Endometrial microvascular endothelial cells (primary cell): ENCODE measurements around the gene GZF1. TPM values are rescaled to one million over a fixed set of nuclear protein-coding genes. Genes with fewer than 3 reads are reported as not detected.
"Not testable (repeated sequence)": the region's sequence is repeated elsewhere in the genome, so short reads cannot be mapped to it uniquely, and the experiment has no call there.

ENCODE experiments used
- in situ Hi-C: cut with HindIII; loops from 2 replicates; pipeline ENCODE4 v1.10.0; 2017; ENCODE audit warnings: low sequenced_read_pairs, low pct_unique_long_range_greater_than_20kb; ENCODE audit errors: inconsistent ontology term
- total RNA-seq: library from RNA; depleted of rRNA; stranded (reverse); fragments of >200 nt; gene quantifications from one replicate; pipeline ENCODE4 v1.2.3, GENCODE V29; 2015; ENCODE audit errors: inconsistent ontology term

Gene GZF1
- total RNA-seq, 1 donor from 2014 or later, result 10.9 TPM

DNA sequence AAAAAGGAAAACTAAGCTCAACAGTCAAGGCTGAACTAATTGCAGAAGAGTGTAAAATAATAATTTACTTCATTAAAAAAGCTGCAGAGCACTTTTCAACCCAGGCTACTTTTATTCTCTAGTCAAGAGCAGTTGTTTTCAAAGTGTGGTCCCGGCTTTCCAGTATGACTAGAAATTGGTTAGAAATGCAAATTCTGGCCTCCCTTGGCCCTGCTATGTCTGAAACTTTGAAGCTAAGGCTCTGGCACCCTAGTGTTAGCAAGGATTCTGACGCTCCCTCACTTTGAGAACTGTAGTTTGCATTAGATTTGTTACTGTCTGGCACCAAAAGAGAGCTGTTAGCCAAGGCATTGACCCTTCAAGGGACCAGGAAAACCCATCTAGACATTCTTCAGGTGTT lies 20.9 kb upstream of the GZF1 start:
- in situ Hi-C loops, result no loop called here

DNA sequence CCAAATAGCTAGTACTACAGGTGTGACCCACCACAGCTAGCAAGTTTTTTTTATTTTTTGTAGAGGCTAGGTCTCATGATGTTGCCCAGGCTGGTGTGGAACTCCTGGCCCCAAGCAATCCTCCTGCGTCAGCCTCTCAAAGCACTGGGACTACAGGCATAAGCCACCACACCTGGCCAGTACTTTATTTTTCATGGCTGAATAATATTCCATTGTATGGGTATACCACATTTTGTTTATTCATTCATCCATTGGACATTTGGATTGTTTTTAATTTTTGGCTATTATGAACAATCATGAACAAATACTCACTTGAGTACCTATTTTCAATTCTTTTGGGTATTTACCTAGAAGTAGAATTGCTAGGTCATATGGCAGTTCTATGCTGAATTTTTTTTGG lies 18.4 kb upstream of the GZF1 start:
- in situ Hi-C loops, result no loop called here

DNA sequence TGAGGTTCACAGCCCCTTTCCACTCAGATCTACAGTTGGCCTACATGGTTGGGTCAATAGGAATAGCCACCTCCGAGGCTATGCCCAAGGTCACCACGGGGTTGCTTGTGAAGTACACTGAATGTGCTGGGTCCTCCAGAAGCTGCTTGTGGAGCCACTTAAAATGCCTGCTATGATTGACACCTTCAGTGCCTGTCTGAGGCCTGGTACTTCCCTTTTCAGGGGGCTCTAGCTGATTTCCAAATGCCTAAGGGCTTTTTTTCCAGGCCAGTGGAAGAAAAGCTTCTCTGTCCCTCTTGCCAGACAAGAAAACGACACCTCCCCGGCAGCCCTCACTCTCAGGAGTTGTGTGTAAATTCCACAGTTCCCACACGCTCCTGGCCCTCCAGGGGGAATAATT lies 17.6 kb upstream of the GZF1 start:
- in situ Hi-C loops, result no loop called here

DNA sequence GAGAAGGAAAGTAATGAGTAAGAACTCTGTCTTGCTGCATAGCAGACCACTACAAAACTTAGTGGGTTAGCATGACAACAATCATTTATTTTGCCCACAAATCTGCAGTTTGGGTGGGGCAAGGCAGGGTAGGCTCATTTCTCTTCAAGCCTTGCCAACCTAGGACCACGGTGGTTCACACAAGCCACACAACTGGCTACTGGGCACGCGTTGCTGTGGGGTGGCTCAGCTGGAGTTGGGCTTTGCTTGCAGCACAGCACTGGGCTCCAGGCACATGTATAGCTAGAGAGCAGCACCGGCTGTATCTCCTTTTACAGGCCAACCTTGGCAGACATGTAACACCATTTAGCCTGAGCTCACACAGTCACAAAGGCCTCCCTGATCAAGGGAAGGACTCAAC lies 16.0 kb upstream of the GZF1 start:
- in situ Hi-C loops, result no loop called here

DNA sequence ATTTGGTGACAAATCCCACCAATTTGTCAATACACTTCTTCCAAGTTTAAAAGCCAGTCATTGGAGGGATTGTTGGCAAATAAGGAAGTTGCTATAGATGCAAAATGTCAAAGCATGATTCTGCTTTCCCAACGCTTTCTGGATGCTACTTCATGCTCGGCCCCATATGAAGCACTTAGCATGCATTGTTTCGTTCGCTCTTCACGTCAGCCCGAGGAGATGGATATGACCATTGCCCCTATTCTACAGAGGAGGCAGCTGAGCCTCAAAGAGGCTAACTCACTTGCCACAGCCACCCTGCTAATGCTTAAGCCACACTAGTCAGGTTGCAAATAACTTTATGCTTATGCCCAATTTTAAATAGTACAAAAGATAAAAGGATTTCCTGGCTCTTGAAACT lies 14.2 kb upstream of the GZF1 start:
- in situ Hi-C loops, result no loop called here

DNA sequence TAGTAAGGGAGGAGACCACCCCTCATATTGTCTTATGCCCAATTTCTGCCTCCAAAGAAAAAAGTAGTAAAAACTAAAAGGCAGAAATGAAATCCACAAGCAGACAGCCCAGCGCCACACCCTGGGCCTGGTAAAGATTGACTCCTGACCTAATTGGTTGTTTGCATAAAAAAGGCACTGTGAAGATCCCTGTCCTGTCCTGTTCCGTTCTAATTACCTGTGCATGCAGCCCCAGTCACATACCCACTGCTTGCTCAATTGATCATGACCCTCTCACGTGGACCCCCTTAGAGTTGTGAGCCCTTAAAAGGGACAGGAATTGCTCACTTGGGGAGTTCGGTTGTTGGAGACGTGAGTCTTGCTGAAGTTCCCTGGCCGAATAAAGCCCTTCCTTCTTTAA lies 13.5 kb upstream of the GZF1 start:
- in situ Hi-C loops, result not testable (repeated sequence)

DNA sequence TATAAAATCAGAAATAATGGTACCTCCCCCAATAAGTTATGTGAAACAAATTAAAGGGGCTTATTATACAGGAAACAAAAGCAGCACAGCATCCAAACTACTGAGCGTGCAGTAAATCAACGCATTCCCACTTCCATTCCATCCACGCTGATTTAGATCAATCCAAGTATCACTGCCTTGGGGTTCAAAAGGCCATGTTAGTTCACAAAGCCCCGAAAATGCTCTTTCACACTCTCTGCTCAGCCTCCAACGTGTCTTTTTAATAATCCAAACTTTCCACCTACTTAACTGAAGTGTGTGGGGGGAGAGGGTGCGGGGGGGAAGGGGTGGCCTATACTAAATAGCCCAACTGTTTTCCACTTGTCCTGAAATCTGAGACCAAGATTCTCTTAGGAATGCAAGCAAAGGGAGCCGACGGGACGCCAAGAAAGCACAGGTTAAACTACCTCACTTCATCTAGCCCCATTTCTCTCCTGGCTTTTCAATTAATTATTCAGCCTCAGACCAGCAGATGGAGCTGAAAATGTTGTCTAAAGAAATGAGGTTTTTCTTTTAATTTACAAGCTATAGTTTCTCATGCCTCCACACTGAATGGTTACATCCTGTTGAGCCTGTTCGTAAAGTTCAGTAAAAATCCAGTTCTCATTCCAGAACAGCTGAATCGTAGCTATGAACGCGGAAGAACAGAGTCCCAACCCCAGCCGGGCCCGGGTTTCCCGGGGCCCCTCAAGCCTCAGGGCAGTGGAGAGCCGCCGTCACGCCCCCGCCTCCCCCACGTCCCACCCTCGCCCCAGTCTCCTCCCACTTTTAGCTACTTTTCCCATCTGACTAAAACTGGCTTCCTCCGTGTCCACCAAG lies 12.4 kb upstream of the GZF1 start:
- in situ Hi-C loops, result no loop called here

DNA sequence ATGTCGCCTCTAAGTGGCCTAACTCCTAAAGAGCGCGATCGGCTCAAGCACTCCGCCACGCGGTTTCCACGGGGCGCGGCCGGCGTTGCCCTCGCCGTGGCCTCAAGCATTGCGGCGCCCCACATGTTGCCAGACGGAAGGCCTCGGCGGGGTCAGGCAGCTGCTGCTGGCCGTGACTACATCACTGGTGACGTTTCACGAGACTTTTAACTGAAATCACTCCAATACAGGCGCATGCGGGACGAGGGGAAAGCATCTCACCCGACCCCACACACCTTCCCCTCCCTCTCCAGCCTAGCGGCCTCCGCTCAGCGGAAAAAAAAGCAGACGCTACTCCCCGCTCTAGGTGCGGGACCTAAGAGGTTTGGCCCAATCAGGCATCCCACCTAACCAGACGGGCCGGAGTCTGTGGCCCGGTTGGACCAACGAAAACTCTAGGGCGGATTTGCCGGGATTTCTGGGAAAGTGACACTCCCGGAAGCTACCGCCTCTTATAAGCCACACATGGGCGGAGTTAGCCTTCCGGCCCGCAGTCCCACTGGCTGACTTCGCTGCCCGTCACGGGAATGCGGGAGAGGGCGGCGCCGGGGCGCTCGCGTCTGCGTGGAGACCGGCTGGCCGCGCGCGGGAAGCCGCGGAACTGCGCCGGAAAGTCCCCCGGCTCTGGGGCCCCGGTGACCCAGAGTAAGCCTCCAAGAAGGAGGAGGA lies 11.6 kb upstream of the GZF1 start, which contains the start of gene NXT1:
Gene NXT1 (plus strand): TSS at position 596 of the 708 bp plus-strand sequence. CDS start 3,251 bp downstream, outside the sequence.
- in situ Hi-C loops, result no loop called here

DNA sequence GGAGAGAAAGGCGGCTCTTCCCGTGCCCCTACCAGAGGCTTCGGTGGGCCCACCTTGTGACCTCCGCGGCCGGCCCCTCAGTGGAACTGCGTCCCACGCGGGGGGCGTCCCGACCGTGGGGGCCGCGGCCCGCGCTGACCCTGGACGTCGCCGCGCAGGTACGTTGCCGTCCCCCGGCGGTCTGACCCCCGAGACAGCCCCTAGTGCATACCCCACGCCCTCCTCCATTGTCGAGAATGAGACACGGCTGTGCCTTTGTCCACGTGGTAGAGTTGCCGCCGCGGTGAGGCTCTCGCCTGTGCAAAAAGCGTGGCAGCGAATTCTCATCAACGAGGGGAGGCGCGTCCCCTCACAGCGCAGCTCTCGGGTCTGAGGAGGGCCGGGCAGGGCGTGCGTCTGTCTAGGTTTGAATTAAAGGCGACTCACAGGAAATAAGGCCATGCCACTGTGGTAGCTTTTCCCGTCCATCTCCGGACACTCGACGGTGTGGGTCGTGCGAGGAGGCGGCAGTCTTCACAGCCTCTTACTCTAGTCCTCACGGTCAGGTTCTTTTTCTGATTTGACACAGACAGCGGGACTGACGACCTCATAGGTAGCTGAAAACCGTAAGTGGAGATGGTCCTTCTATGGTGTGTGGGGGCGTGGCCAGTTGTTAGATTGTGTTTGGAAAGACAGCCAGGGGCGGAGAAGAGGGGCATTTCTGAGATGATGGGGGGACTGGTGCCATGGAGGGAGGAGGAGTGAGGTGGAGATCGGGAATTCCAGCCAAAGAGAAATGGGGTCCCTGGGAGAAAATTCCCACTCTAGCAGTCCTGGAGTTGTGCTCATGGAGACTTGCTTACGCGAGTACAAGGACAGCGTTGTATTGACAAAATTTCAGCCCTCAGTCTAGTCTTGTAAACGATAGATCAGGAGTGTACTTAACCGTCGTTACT lies 10.8 kb upstream of the GZF1 start:
- in situ Hi-C loops, result no loop called here

DNA sequence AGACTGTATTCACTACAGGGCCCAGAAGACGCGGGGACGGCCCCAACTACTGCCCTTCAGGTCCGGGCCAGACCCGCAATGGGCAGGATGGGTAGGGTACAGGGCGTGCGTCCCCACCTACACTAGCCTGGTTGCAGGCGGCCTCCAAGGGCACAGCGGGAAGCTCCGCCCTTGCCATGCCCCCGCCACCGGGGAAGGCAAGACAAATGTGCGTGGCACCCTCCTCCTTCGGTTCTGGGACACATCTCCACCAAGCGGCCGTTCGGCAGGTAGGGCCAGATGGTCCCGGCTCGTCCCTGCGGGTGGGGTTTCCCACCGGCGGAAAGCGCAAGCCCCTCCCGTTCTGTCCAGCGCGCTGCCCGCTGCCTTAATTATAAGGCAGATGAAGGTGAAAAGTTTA lies 5.8 kb upstream of the GZF1 start:
- in situ Hi-C loops, result no loop called here

DNA sequence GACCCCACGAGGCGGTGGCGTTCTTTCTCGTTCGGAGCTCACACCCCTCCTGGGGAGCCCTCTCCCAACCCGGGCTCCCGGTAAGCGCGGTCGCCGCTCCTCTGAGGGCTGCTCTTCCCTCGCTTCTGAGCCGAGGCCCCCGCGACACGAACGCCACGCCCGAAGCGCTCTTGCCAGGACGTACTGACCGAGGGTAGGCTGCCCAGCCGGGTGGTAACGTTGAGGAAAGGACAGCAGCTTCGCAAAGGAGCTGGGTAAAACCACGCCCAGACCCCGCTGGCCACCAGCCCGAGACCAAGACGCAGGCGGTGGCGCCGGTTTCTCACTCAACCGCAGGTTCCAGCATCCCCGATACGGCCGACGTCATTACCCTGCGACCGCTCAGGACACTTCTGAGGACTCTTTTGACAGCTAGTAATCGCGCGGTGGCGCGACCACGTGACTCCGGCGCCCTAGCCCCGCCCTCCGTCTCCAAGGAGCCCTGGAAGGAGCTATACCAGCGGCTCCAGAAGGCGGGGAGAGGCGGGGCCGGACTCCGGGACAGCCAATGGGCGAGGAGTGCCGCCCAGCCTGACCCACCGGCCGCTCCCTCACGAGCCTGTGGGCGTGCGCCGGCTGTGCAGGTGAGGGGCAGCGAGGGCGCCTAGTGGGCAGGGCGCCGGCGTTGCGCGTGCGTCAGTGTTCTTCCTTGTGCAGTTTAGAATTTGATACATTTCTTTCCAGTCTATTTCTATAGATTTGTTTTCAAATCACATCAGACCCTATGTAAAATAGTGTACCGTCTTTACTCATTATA lies 4.0 kb upstream of the GZF1 start:
- in situ Hi-C loops, result no loop called here

DNA sequence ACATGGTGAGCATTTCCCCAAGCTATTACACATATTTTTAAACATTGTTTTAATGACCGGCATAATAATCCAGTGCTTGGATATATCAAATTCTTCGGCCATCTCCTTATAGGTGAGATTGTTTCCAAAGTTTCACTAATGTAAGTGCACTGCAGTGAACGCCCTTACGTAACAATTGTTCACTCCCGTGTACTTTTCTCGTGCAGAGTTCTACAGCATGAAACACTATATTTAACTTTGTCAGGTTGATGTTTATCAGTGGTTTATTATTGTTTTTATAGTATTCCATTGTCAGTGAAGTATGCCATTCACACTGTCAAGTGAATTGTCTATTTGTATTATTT lies 3.4 kb upstream of the GZF1 start:
- in situ Hi-C loops, result no loop called here

DNA sequence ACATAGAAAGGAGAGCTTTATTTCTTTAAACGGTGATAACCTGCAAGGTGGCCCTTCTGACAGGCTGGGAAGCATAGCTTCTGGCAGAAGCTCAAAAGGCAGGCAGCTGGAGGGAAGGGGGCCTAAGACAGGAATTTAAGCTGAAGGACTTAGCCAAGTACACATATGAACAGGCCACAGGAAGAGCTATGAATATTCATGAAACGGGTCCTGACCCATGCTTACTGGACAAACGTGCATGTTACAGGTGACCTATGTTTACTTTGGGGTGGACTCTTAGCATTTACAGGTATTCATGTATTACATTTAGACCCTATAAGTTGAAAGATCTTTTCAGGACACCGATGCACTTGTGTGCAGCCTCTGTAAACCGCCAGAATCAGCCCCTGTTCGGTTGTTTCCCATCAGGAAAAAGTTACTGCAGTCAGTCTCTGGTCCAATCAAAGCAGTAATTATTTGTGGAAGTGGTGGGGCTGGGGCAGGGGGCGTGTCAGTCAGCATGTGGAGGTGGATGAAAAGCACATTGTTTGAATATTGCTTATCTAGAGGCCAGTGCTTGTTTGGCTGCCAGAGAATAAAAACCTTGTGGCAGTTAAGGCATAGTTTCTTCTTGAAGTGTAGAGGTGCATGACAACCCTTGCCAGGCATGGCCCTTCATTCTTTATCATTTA lies 2.9 kb upstream of the GZF1 start:
- in situ Hi-C loops, result no loop called here

DNA sequence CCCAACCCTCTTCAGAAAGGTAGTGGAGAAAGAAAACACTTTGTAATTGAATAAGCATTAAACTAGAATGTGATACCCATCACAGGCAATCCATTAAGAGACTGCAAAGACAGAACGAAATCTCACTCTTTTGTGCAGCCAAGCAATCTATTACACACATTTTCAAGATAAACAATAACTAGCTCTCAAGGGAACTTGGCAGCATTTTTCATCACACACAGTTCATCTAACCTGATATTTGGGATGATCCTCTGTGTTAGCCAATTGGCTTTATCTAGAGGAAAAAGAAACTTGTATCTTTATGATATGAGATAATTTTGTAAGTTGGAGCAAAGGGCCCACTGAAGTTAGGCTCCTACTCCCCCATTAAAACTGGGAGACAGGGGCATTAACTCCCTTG lies 1.5 kb upstream of the GZF1 start:
- in situ Hi-C loops, result no loop called here

DNA sequence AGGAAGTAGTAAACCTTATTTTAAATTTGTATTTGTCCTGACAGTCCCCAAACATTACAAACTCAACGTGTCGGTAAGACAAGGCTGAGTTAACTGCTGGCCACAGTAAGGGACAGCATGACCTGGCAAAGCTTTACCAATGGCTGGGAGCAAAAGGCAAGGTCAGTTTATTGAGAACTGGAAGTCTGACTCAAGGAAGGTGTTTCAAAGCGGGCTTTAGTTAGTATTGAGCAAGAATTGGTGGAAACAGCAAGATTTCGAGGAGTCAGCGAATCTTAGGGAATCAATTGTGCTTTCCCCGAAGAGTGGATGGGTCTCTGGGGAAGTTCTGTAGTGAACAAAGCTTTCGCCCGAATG lies 885 bp upstream of the GZF1 start:
- in situ Hi-C loops, result no loop called here

DNA sequence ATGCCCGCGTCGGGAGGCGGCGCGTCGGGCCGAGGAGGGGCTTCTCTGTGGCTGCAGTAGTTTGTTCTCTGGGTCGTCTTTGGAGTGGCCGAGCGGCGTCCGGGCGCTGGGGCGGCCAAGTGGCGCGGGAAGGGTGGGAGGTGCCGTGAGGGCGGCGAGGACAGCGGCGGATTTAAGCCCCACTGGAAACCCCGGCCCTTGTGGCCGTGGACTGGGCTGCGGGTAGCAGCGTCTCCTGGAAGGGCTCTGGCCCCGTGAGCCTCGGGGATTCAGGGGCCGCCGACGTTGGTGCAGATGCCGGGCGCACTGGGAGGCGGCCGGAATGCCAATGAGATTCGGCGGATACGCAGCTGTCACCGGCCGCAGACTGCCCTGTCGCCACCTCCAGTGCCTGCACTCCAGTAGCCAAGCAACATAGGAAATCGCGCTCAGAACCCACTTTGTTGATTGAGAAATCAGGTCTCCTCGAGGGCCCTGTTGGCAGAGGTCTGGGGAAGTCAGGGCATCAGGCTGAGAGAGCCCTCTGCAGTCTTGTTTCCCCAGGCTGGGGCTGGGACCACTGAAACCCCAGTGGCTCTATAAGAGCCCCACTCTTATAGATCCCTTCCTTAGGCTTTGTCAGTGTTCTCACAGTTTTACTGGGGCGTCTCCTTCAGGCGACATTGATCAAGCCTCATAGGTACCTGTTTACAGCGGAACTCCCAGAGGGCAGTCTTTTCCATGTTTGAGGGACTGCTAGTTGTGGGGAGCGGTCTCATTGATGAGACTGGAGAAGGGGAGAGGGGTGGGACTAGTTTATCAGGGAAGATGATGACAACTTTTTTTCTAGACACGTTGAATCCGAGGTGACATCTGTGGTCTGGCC lies 642 bp downstream of the GZF1 start:
- in situ Hi-C loops, result no loop called here

DNA sequence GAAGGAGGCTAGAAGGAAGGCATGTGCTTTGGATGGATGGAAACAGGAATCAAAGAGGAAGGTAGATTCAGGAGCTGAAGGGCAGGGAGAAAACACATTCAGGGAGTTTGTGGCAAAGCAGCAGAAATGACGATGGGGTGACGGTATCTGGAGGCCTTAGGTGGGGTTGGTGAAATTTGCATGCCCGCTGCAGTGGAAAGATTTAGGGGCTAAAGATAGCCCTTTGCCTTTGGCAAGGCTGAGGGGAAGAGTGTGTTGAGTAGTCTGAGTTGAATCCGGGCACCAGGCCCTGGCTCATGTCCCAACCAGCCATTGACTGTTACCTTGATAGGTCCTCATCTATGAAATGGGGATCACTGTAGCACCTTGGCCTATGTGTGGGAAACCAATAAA lies 1.3 kb downstream of the GZF1 start:
- in situ Hi-C loops, result no loop called here
